ENCODE results near the gene SCGB1D2. TPM values are rescaled to one million over a fixed set of nuclear protein-coding genes. Genes with fewer than 3 reads are reported as not detected.
A peak's percentile ranks its signal among the peaks of the same experiment; 100 is the strongest.

The SCGB1D2 gene
- total RNA-seq, 2 donors from 2014 or later = not detected

GRCh38 chr11:62236187-62236586 is 5.9 kb upstream of the SCGB1D2 start:
- H3K36me3 Mint-ChIP-seq (ENCODE audit: low read depth) = no peaks in the 10 kb centered on the region
- H3K4me1 Mint-ChIP-seq = no peaks in the 10 kb centered on the region
- H3K27ac Mint-ChIP-seq = no peak overlapping the region
- no peak for ATAC-seq (replicated peaks)
- no peaks in the 10 kb centered on the region for H3K9me3 Mint-ChIP-seq
- H3K4me3 Mint-ChIP-seq = no peak overlapping the region
- peaks cover 41% of the 10 kb centered on the region for H3K27me3 Mint-ChIP-seq

GRCh38 chr11:62237499-62237898 is 4.5 kb upstream of the SCGB1D2 start:
- no peaks in the 10 kb centered on the region for H3K36me3 Mint-ChIP-seq (ENCODE audit: low read depth)
- no peak overlapping the region for H3K27ac Mint-ChIP-seq
- no peak for ATAC-seq (replicated peaks)
- no peaks in the 10 kb centered on the region for H3K9me3 Mint-ChIP-seq
- no peak overlapping the region for H3K4me3 Mint-ChIP-seq
- H3K27me3 Mint-ChIP-seq = peaks cover 38% of the 10 kb centered on the region
- no peaks in the 10 kb centered on the region for H3K4me1 Mint-ChIP-seq

GRCh38 chr11:62238151-62238550 is 3.9 kb upstream of the SCGB1D2 start:
- Mint-ChIP-seq H3K27me3 (peaks cover 39% of the 10 kb centered on the region), H3K4me1 (no peaks in the 10 kb centered on the region), H3K27ac (no peak overlapping the region), H3K36me3 (ENCODE audit: low read depth) (no peaks in the 10 kb centered on the region), H3K4me3 (no peak overlapping the region), H3K9me3 (no peaks in the 10 kb centered on the region)
- ATAC-seq (replicated peaks) = no peak

- Mint-ChIP-seq H3K9me3 (no peaks in the 10 kb centered on the region), H3K27ac (no peak overlapping the region), H3K4me1 (no peaks in the 10 kb centered on the region), H3K4me3 (no peak overlapping the region), H3K27me3 (peaks cover 32% of the 10 kb centered on the region), H3K36me3 (ENCODE audit: low read depth) (no peaks in the 10 kb centered on the region)
- no peak for ATAC-seq (replicated peaks)
These were observed 944 bp upstream of the SCGB1D2 start for GRCh38 chr11:62241095-62241494.

GRCh38 chr11:62245271-62245753 is 3.3 kb downstream of the SCGB1D2 start:
- Mint-ChIP-seq H3K9me3 (peaks cover 11% of the 10 kb centered on the region), H3K4me3 (no peak overlapping the region), H3K27me3 (peaks cover 51% of the 10 kb centered on the region), H3K36me3 (ENCODE audit: low read depth) (no peaks in the 10 kb centered on the region), H3K4me1 (no peaks in the 10 kb centered on the region), H3K27ac (no peak overlapping the region)
- ATAC-seq (replicated peaks) = peak; percentile 14

GRCh38 chr11:62251698-62252097 is 9.7 kb downstream of the SCGB1D2 start:
- H3K4me1 Mint-ChIP-seq = no peaks in the 10 kb centered on the region
- no peaks in the 10 kb centered on the region for H3K36me3 Mint-ChIP-seq (ENCODE audit: low read depth)
- peaks cover 27% of the 10 kb centered on the region for H3K9me3 Mint-ChIP-seq
- no peak for ATAC-seq (replicated peaks)
- peaks cover 36% of the 10 kb centered on the region for H3K27me3 Mint-ChIP-seq
- no peak overlapping the region for H3K4me3 Mint-ChIP-seq
- no peak overlapping the region for H3K27ac Mint-ChIP-seq

GRCh38 chr11:62253999-62254542 is 12.0 kb downstream of the SCGB1D2 start:
- Mint-ChIP-seq H3K27ac (no peak overlapping the region), H3K36me3 (ENCODE audit: low read depth) (no peaks in the 10 kb centered on the region), H3K4me3 (no peak overlapping the region), H3K9me3 (peaks cover 27% of the 10 kb centered on the region), H3K27me3 (peaks cover 25% of the 10 kb centered on the region), H3K4me1 (no peaks in the 10 kb centered on the region)
- ATAC-seq (replicated peaks) = no peak

- peaks cover 15% of the 10 kb centered on the region for H3K27me3 Mint-ChIP-seq
- H3K4me1 Mint-ChIP-seq = no peaks in the 10 kb centered on the region
- no peak overlapping the region for H3K4me3 Mint-ChIP-seq
- no peaks in the 10 kb centered on the region for H3K36me3 Mint-ChIP-seq (ENCODE audit: low read depth)
- no peak for ATAC-seq (replicated peaks)
- no peak overlapping the region for H3K27ac Mint-ChIP-seq
- H3K9me3 Mint-ChIP-seq = peaks cover 9% of the 10 kb centered on the region
These were observed 14.2 kb downstream of the SCGB1D2 start for GRCh38 chr11:62256281-62256680.

GRCh38 chr11:62260261-62260953 is 18.4 kb downstream of the SCGB1D2 start:
- Mint-ChIP-seq H3K36me3 (ENCODE audit: low read depth) (no peaks in the 10 kb centered on the region), H3K9me3 (no peaks in the 10 kb centered on the region), H3K27ac (no peak overlapping the region), H3K27me3 (peaks cover 10% of the 10 kb centered on the region), H3K4me3 (no peak overlapping the region), H3K4me1 (peaks cover 6% of the 10 kb centered on the region)
- ATAC-seq (replicated peaks) = no peak

GRCh38 chr11:62264004-62264403 is 22.0 kb downstream of the SCGB1D2 start:
- peaks cover 7% of the 10 kb centered on the region for H3K27me3 Mint-ChIP-seq
- H3K9me3 Mint-ChIP-seq = no peaks in the 10 kb centered on the region
- H3K4me3 Mint-ChIP-seq = peak overlapping the region; percentile 47
- ATAC-seq (replicated peaks) = peak; percentile 36
- H3K4me1 Mint-ChIP-seq = peaks cover 6% of the 10 kb centered on the region
- peak overlapping the region; percentile 85 for H3K27ac Mint-ChIP-seq
- no peaks in the 10 kb centered on the region for H3K36me3 Mint-ChIP-seq (ENCODE audit: low read depth)

GRCh38 chr11:62266558-62266957 is 24.5 kb downstream of the SCGB1D2 start:
- peak; percentile 84 for ATAC-seq (replicated peaks)
- peak overlapping the region; percentile 41 for H3K4me3 Mint-ChIP-seq
- H3K27me3 Mint-ChIP-seq = peaks cover 16% of the 10 kb centered on the region
- H3K36me3 Mint-ChIP-seq (ENCODE audit: low read depth) = no peaks in the 10 kb centered on the region
- H3K27ac Mint-ChIP-seq = peak overlapping the region; percentile 69
- no peaks in the 10 kb centered on the region for H3K9me3 Mint-ChIP-seq
- peaks cover 6% of the 10 kb centered on the region for H3K4me1 Mint-ChIP-seq

GRCh38 chr11:62267050-62267449 is 25.0 kb downstream of the SCGB1D2 start:
- H3K27ac Mint-ChIP-seq = peak overlapping the region; percentile 69

GRCh38 chr11:62267576-62267975 is 25.5 kb downstream of the SCGB1D2 start:
- H3K4me1 Mint-ChIP-seq = peaks cover 6% of the 10 kb centered on the region
- peak overlapping the region; percentile 41 for H3K4me3 Mint-ChIP-seq
- no peaks in the 10 kb centered on the region for H3K9me3 Mint-ChIP-seq
- ATAC-seq (replicated peaks) = peak; percentile 46
- H3K27ac Mint-ChIP-seq = peak overlapping the region; percentile 69
- H3K36me3 Mint-ChIP-seq (ENCODE audit: low read depth) = no peaks in the 10 kb centered on the region
- H3K27me3 Mint-ChIP-seq = peaks cover 16% of the 10 kb centered on the region

More at GRCh38 chr11:62267050-62267449, 25.0 kb downstream of the SCGB1D2 start:
- peak overlapping the region; percentile 41 for H3K4me3 Mint-ChIP-seq
- no peaks in the 10 kb centered on the region for H3K9me3 Mint-ChIP-seq
- peaks cover 16% of the 10 kb centered on the region for H3K27me3 Mint-ChIP-seq
- peaks cover 6% of the 10 kb centered on the region for H3K4me1 Mint-ChIP-seq
- H3K36me3 Mint-ChIP-seq (ENCODE audit: low read depth) = no peaks in the 10 kb centered on the region
- peak; percentile 59 for ATAC-seq (replicated peaks)

- Mint-ChIP-seq H3K4me3 (no peak within 1 kb of the TSS), H3K36me3 (ENCODE audit: low read depth) (no peaks in the 10 kb centered on the region), H3K27me3 (peaks cover 16% of the 10 kb centered on the region), H3K4me1 (no peaks in the 10 kb centered on the region), H3K27ac (no peak within 1 kb of the TSS), H3K9me3 (no peaks in the 10 kb centered on the region)
- no peak for ATAC-seq (replicated peaks)
These were observed 27.7 kb downstream of the SCGB1D2 start, which contains the start of gene SCGB2A2 for GRCh38 chr11:62269654-62270278. SCGB2A2 (plus strand) TSS chr11:62270158; CDS start chr11:62270217, 59 bp downstream.

- Mint-ChIP-seq H3K27ac (no peak overlapping the region), H3K4me3 (no peak overlapping the region), H3K36me3 (ENCODE audit: low read depth) (no peaks in the 10 kb centered on the region), H3K27me3 (peaks cover 12% of the 10 kb centered on the region), H3K4me1 (no peaks in the 10 kb centered on the region), H3K9me3 (no peaks in the 10 kb centered on the region)
- ATAC-seq (replicated peaks) = no peak
These were observed 31.2 kb downstream of the SCGB1D2 start for GRCh38 chr11:62273284-62273683.
